ENCODE data around the gene NDUFS6.

- TF ChIP-seq POLR2AphosphoS5 (IDR thresholded peaks at IDR 0.05; ENCODE audit: low read depth, low read length) (no peak), POLR2A (IDR thresholded peaks at IDR 0.05; ENCODE audit: low read depth, low read length) (no peak)
Observed at GRCh38 chr5:1763548-1763911, 37.7 kb upstream of the NDUFS6 start.
